IPS-18c (cell line): ENCODE results near the gene RFWD3.

Source experiments
- H3K4me3 ChIP-seq: 2 replicates; pipeline ENCODE4 v1.7.0; 2013; ENCODE audit warnings: low read depth, mild to moderate bottlenecking, low read length, moderate library complexity; ENCODE audit not compliant: insufficient read depth
- H3K9me3 ChIP-seq: one replicate; pipeline ENCODE4 v1.6.1; 2013; ENCODE audit warnings: mild to moderate bottlenecking, low read length, moderate library complexity; ENCODE audit not compliant: control insufficient read depth, insufficient read depth

Gene RFWD3

DNA sequence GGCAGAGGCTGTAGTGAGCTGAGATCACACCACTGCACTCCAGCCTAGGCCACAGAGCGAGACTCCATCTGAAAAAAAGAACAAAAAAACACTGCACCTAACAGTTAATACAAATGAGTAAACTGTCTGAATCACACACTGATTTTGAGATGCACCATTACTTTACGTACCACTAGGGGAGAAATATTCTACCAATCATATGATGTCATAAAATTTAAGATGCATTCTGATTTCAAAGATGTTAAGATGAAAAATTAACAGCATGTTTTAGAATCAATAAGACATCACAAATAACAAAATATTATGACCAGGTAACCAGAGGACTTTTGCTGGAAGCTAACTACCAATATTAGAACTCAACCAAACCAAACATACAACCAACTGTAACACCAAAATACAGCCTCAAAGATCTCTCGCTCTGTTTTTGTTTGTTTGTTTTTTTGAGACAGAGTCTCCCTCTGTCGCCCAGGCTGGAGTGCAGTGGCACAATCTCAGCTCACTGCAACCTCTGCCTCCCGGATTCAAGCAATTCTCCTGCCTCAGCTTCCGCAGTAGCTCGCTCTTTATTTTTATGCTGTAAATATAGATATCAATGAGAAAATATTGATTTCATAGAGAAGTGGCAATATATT lies 91.4 kb downstream of the RFWD3 start:
- Histone ChIP-seq H3K9me3 (no peaks in the 10 kb centered on the region), H3K4me3 (no peak overlapping the region)

DNA sequence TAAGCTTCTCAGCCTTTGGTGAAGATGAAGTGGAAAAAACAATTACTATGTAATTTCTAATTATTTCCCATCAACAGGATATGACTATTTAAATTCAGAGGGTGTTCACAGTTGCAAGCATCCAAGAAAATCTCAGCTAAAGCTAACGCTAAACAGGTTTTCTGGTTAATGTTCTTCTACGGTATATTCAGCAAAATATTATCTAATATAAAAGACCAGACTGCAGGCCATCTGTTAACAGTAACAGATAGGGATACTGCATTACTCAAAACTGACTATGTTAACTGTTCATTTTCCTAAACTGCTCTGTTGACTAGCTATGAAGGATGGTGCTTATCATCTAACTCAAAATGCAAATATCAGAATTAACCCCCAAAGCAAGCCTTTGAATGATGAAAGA lies 92.5 kb downstream of the RFWD3 start:
- Histone ChIP-seq H3K4me3 (no peak overlapping the region), H3K9me3 (no peaks in the 10 kb centered on the region)

DNA sequence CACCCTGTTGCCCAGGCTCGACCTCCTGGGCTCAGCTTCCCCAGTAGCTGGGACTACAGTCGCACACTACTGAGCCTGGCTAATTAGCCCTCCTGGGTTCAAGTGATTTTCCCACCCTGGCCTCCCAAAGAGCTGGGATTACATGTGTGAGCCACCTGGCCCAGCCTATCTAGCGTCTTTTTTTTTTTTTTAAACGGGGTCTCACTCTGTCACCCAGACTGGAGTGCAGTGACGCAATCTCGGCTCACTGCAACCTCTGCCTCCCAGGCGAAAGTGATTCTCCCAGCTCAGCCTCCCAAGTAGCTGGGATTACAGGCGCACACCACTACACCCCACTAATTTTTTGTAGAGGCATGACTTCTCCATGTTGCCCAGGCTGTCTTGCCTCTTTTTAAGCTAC lies 93.1 kb downstream of the RFWD3 start:
- no peaks in the 10 kb centered on the region for H3K9me3 ChIP-seq
- H3K4me3 ChIP-seq = no peak overlapping the region
